Measurements from ENCODE around the gene MTHFD2. TPM values are rescaled to one million over a fixed set of nuclear protein-coding genes. Genes with fewer than 3 reads are reported as not detected.
A peak's percentile ranks its signal among the peaks of the same experiment; 100 is the strongest.
"Not testable (repeated sequence)": the region's sequence is repeated elsewhere in the genome, so short reads cannot be mapped to it uniquely, and the experiment has no call there.

Gene MTHFD2
- 402 TPM for polyA plus RNA-seq (2013, experiment 1 of 2; ENCODE audit: insufficient read length)
- polyA plus RNA-seq (2013, experiment 2 of 2; ENCODE audit: insufficient read length) = 182 TPM

GRCh38 chr2:74198461-74199274 lies at the start of gene MTHFD2:
TSS of gene MTHFD2 (plus strand) at chr2:74198615. CDS start at chr2:74198642, 27 bp downstream.
- DNase-seq = peak; percentile 99

GRCh38 chr2:74149247-74149525 lies 49.2 kb upstream of the MTHFD2 start:
- DNase-seq = no peak

- no peak for DNase-seq
Measured at GRCh38 chr2:74149570-74150319, 48.7 kb upstream of the MTHFD2 start.

- no peak for DNase-seq
Measured at GRCh38 chr2:74152954-74153353, 45.5 kb upstream of the MTHFD2 start.

GRCh38 chr2:74155830-74156229 lies 42.6 kb upstream of the MTHFD2 start:
- DNase-seq = no peak

- no peak for DNase-seq
Measured at GRCh38 chr2:74162951-74163350, 35.5 kb upstream of the MTHFD2 start.

- DNase-seq = no peak
Measured at GRCh38 chr2:74164761-74165160, 33.7 kb upstream of the MTHFD2 start.

GRCh38 chr2:74168739-74169138 lies 29.7 kb upstream of the MTHFD2 start:
- DNase-seq = no peak

GRCh38 chr2:74174909-74175308 lies 23.5 kb upstream of the MTHFD2 start:
- DNase-seq = no peak

GRCh38 chr2:74177696-74178095 lies 20.7 kb upstream of the MTHFD2 start:
- DNase-seq = no peak

GRCh38 chr2:74178211-74179062 lies 20.0 kb upstream of the MTHFD2 start, which contains the start of gene MOB1A:
TSS of gene MOB1A (minus strand) at chr2:74178879. CDS start at chr2:74178674, 205 bp downstream.
- DNase-seq = peak; percentile 98

- no peak for DNase-seq
Measured at GRCh38 chr2:74179063-74179865, 19.2 kb upstream of the MTHFD2 start.

- no peak for DNase-seq
Measured at GRCh38 chr2:74181739-74182138, 16.7 kb upstream of the MTHFD2 start.

GRCh38 chr2:74183878-74184277 lies 14.5 kb upstream of the MTHFD2 start:
- no peak for DNase-seq

GRCh38 chr2:74186038-74186437 lies 12.4 kb upstream of the MTHFD2 start:
- no peak for DNase-seq

- DNase-seq = not testable (repeated sequence)
Measured at GRCh38 chr2:74186706-74187105, 11.7 kb upstream of the MTHFD2 start.

- DNase-seq = peak; percentile 46
Measured at GRCh38 chr2:74188018-74188601, 10.3 kb upstream of the MTHFD2 start.

- DNase-seq = no peak
Measured at GRCh38 chr2:74188696-74189095, 9.7 kb upstream of the MTHFD2 start.

GRCh38 chr2:74191596-74192380 lies 6.6 kb upstream of the MTHFD2 start:
- no peak for DNase-seq

GRCh38 chr2:74194799-74195198 lies 3.6 kb upstream of the MTHFD2 start:
- no peak for DNase-seq

GRCh38 chr2:74197049-74197448 lies 1.4 kb upstream of the MTHFD2 start:
- no peak for DNase-seq
